Nephron (organoid): ENCODE data around the gene UMOD.

Experiments used
- H3K27ac Mint-ChIP-seq, 3 experiments: 2 replicates each; pipeline ENCODE4 v1.8.0; 2020; ENCODE audit warnings: mixed read lengths in 3 of 3, mild to moderate bottlenecking in 2 of 3, moderate library complexity in 1 of 3
- H3K27me3 Mint-ChIP-seq: 2 replicates; pipeline ENCODE4 v1.8.0; 2021; ENCODE audit warnings: low read depth, mild to moderate bottlenecking, moderate library complexity, mixed read lengths
- H3K36me3 Mint-ChIP-seq: 2 replicates; pipeline ENCODE4 v1.8.0; 2020; ENCODE audit warnings: low read depth, mixed read lengths
- H3K4me1 Mint-ChIP-seq: 2 replicates; pipeline ENCODE4 v1.8.0; 2020; ENCODE audit warnings: mixed read lengths
- H3K4me3 Mint-ChIP-seq, 3 experiments: 2 replicates each; pipeline ENCODE4 v1.8.0; 2020; ENCODE audit warnings: mild to moderate bottlenecking in 3 of 3, mixed read lengths in 3 of 3, moderate library complexity in 2 of 3
- H3K9me3 Mint-ChIP-seq: 2 replicates; pipeline ENCODE4 v1.8.0; 2020; ENCODE audit warnings: mixed read lengths
- CTCF ChIP-seq, 3 experiments: fragments of 200-600 bp; sonication (generic); IDR thresholded peaks; one replicate each; pipeline ENCODE4 v1.5.0; 2021; ENCODE audit warnings: antibody characterized with exemption in 3 of 3; ENCODE audit not compliant: unreplicated experiment in 3 of 3

Gene UMOD

GRCh38 chr16:20320592-20320991 lies 31.9 kb downstream of the UMOD start:
- no peak for TF ChIP-seq CTCF (IDR thresholded peaks at IDR 0.05; ENCODE audit: unreplicated experiment in 3 of 3)
- Mint-ChIP-seq H3K27me3 (peaks cover 13% of the 10 kb centered on the region), H3K36me3 (no peaks in the 10 kb centered on the region), H3K4me3 (no peak overlapping the region), H3K4me1 (no peaks in the 10 kb centered on the region), H3K9me3 (no peaks in the 10 kb centered on the region), H3K27ac (no peak overlapping the region)

- H3K9me3 Mint-ChIP-seq = no peaks in the 10 kb centered on the region
- H3K4me1 Mint-ChIP-seq = no peaks in the 10 kb centered on the region
- no peak overlapping the region for H3K27ac Mint-ChIP-seq
- no peak overlapping the region for H3K4me3 Mint-ChIP-seq
- peaks cover 13% of the 10 kb centered on the region for H3K27me3 Mint-ChIP-seq
- no peaks in the 10 kb centered on the region for H3K36me3 Mint-ChIP-seq
- TF ChIP-seq CTCF (IDR thresholded peaks at IDR 0.05; ENCODE audit: unreplicated experiment in 3 of 3) = no peak
Measured at GRCh38 chr16:20320178-20320577, 32.3 kb downstream of the UMOD start.

GRCh38 chr16:20319406-20319805 lies 33.1 kb downstream of the UMOD start:
- Mint-ChIP-seq H3K4me3 (no peak overlapping the region), H3K27ac (no peak overlapping the region), H3K36me3 (no peaks in the 10 kb centered on the region), H3K27me3 (peaks cover 17% of the 10 kb centered on the region), H3K9me3 (no peaks in the 10 kb centered on the region), H3K4me1 (no peaks in the 10 kb centered on the region)
- no peak for TF ChIP-seq CTCF (IDR thresholded peaks at IDR 0.05; ENCODE audit: unreplicated experiment in 3 of 3)

- TF ChIP-seq CTCF (IDR thresholded peaks at IDR 0.05; ENCODE audit: unreplicated experiment in 3 of 3) = no peak
- Mint-ChIP-seq H3K27me3 (peaks cover 17% of the 10 kb centered on the region), H3K4me1 (no peaks in the 10 kb centered on the region)
Measured at GRCh38 chr16:20318437-20318836, 34.1 kb downstream of the UMOD start.

GRCh38 chr16:20318006-20318405 lies 34.5 kb downstream of the UMOD start:
- Mint-ChIP-seq H3K27ac (no peak overlapping the region), H3K4me3 (no peak overlapping the region), H3K9me3 (no peaks in the 10 kb centered on the region), H3K27me3 (peaks cover 17% of the 10 kb centered on the region), H3K36me3 (no peaks in the 10 kb centered on the region), H3K4me1 (no peaks in the 10 kb centered on the region)
- TF ChIP-seq CTCF (IDR thresholded peaks at IDR 0.05; ENCODE audit: unreplicated experiment in 3 of 3) = no peak

More at GRCh38 chr16:20318437-20318836, 34.1 kb downstream of the UMOD start:
- H3K36me3 Mint-ChIP-seq = no peaks in the 10 kb centered on the region
- H3K27ac Mint-ChIP-seq = no peak overlapping the region
- H3K9me3 Mint-ChIP-seq = no peaks in the 10 kb centered on the region
- no peak overlapping the region for H3K4me3 Mint-ChIP-seq

GRCh38 chr16:20317117-20317516 lies 35.4 kb downstream of the UMOD start:
- Mint-ChIP-seq H3K4me1 (no peaks in the 10 kb centered on the region), H3K9me3 (no peaks in the 10 kb centered on the region), H3K36me3 (no peaks in the 10 kb centered on the region), H3K27me3 (peaks cover 17% of the 10 kb centered on the region), H3K4me3 (no peak overlapping the region), H3K27ac (no peak overlapping the region)
- TF ChIP-seq CTCF (IDR thresholded peaks at IDR 0.05; ENCODE audit: unreplicated experiment in 3 of 3) = no peak
